T-cell (primary cell): ENCODE data around the gene LCP1. TPM values are rescaled to one million over a fixed set of nuclear protein-coding genes. Genes with fewer than 3 reads are reported as not detected.

Source experiments
- ATAC-seq, 4 experiments: fragments of 200-7000 bp in 3 of 4; fragments of 150-1000 bp in 1 of 4; cut with Tn5 transposase; replicated peaks in 1 of 4; 1 replicate in 3 of 4; 2 replicates in 1 of 4; pipeline ENCODE4 v1.10.0; 2021; ENCODE audit warnings: moderate library complexity in 3 of 4, mild to moderate bottlenecking in 2 of 4, moderate number of reproducible peaks in 1 of 4
- CTCF ChIA-PET, 2 donors: fragments of 300-600 bp; sonication (Branson Sonifier 250); formaldehyde crosslinking; loops; one replicate each; lab custom pipeline; 2022; ENCODE audit warnings: antibody characterized with exemption in 2 of 2; lab: Charles Lee
- POLR2A ChIA-PET, 2 donors: fragments of 300-600 bp; sonication (Branson Sonifier 250); formaldehyde crosslinking; loops; one replicate each; lab custom pipeline; 2022; ENCODE audit warnings: antibody characterized with exemption in 2 of 2; lab: Charles Lee
- DNase-seq, 35 experiments: peaks; one replicate each; pipeline versions ENCODE4 v3.0.0 to v3.0.0-alpha.2; 2013 to 2023
- H3K27ac ChIP-seq: one replicate; pipeline ENCODE4 v1.5.1; 2013; ENCODE audit warnings: low read length
- H3K27me3 ChIP-seq, 2 experiments: replicated peaks in 1 of 2; 1 replicate in 1 of 2; 2 replicates in 1 of 2; pipeline versions ENCODE4 v1.6.1 to v1.7.0; 2013; ENCODE audit warnings: low read length in 1 of 2, mixed read lengths in 1 of 2; ENCODE audit not compliant: control insufficient read depth in 2 of 2, insufficient read depth in 2 of 2; ENCODE audit errors: extremely low read depth in 1 of 2
- H3K36me3 ChIP-seq, 2 donors: 1 replicate in 1 of 2; 2 replicates in 1 of 2; pipeline versions ENCODE4 v1.6.1 to v1.7.0; 2013; ENCODE audit warnings: low read length in 1 of 2; ENCODE audit not compliant: control insufficient read depth in 2 of 2, insufficient read depth in 1 of 2; ENCODE audit errors: extremely low read depth in 1 of 2
- H3K4me1 ChIP-seq, 2 experiments: 1 replicate in 1 of 2; 2 replicates in 1 of 2; pipeline versions ENCODE4 v1.6.1 to v1.7.0; 2013; ENCODE audit warnings: low read length in 2 of 2, mixed read lengths in 1 of 2; ENCODE audit not compliant: insufficient read depth in 2 of 2, control insufficient read depth in 1 of 2; ENCODE audit errors: extremely low read depth in 1 of 2
- H3K4me3 ChIP-seq, 2 donors: 1 replicate in 1 of 2; 2 replicates in 1 of 2; pipeline versions ENCODE4 v1.5.1 to v1.7.0; 2013; ENCODE audit warnings: mild to moderate bottlenecking in 2 of 2, low read length in 1 of 2, moderate library complexity in 1 of 2; ENCODE audit not compliant: control insufficient read depth in 1 of 2; ENCODE audit errors: extremely low read depth in 1 of 2
- H3K9me3 ChIP-seq: 2 replicates; pipeline ENCODE4 v1.7.0; 2013
- H3K27ac Mint-ChIP-seq, 2 donors: one replicate each; pipeline ENCODE4 v1.8.0; 2020 to 2021; ENCODE audit warnings: mild to moderate bottlenecking in 2 of 2, mixed read lengths in 2 of 2
- H3K27me3 Mint-ChIP-seq, 2 donors: one replicate each; pipeline ENCODE4 v1.8.0; 2021 to 2022; ENCODE audit warnings: mixed read lengths in 2 of 2
- H3K36me3 Mint-ChIP-seq: one replicate; pipeline ENCODE4 v1.8.0; 2021; ENCODE audit warnings: mixed read lengths
- H3K4me1 Mint-ChIP-seq, 3 donors: one replicate each; pipeline ENCODE4 v1.8.0; 2020 to 2022; ENCODE audit warnings: mixed read lengths in 3 of 3, mild to moderate bottlenecking in 1 of 3
- H3K4me3 Mint-ChIP-seq, 3 donors: one replicate each; pipeline ENCODE4 v1.8.0; 2020 to 2022; ENCODE audit warnings: mild to moderate bottlenecking in 3 of 3, mixed read lengths in 3 of 3, moderate library complexity in 3 of 3
- H3K9me3 Mint-ChIP-seq, 3 donors: one replicate each; pipeline ENCODE4 v1.8.0; 2020 to 2022; ENCODE audit warnings: mixed read lengths in 3 of 3
- WGBS: methylation state at CpG from one replicate; pipeline ENCODE4 v1.1.5; 2013; ENCODE audit warnings: missing lambda C conversion rate; ENCODE audit not compliant: insufficient coverage; 5-methylcytosine and 5-hydroxymethylcytosine counted together
- total RNA-seq, 35 experiments: library from RNA in 6 of 35; stranded (reverse) in 6 of 35; fragments of 120-200 nt in 1 of 35; gene quantifications; one replicate each; pipeline versions ENCODE4 v1.2.1 to v1.2.4 and lab custom pipeline; 2013 to 2026

Gene LCP1
- total RNA-seq, 5 donors from 2014 or later (not counting 1 experiment from before 2014, with no cell fraction given), result 338 to 574 (median 413) TPM

DNA sequence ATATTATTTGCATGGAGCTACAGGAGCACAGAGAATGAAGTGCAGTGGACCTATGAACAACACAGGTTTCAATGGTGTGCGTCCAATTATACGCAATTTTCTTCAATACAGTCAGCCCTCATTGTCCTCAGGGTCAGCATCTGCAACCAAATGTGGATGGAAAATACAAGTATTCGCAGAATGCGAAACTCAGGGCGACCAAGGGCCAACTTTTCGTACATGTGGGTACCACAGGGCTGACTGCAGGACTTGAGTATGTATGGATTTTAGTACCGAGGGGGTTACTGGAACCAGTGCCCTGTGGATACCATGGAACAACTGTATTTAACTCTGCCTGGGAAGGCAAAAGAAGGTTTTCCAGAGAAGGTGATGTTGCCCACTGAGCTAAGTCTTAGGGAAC, 10.2 kb downstream of the LCP1 start:
- H3K4me1 Mint-ChIP-seq, result peaks cover 100% of the 10 kb centered on the region in 3 donors

DNA sequence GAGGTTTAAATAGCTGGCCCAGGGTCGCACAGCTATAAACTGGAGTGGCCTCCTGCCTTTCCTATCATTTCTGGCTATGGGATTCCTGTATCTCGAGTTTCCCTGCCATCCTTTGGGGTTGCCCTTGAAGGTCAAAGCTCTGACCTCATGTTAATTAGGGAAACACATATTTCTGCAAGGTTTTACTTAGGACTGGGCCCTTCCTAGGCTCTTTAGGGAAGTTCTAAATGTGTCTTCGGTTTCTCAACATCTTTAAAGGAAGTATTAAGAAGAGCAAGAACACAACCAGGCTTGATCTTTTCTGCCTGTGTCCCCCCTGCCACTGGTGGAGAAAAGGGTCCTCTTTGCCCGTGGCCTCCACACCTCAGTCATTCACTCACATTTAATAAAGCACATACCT, 10.8 kb downstream of the LCP1 start:
- H3K27ac ChIP-seq, result peak overlapping the region; percentile 83
- no peaks in the 10 kb centered on the region for H3K9me3 ChIP-seq
- peak overlapping the region; percentile 59 to 90 (median 78) for H3K4me3 Mint-ChIP-seq
- peaks cover 4 to 19% of the 10 kb centered on the region in 2 donors for H3K36me3 ChIP-seq
- peaks cover 99 to 100% (median 100%) of the 10 kb centered on the region in 3 donors for H3K4me1 Mint-ChIP-seq
- ATAC-seq (no peak), DNase-seq (no peak)
- 0% methylated on average over 2 of the region's 4 CpGs for WGBS
- ChIA-PET POLR2A (interaction anchor here (1.1 to 2.6 kb wide), 7 partner anchors 8 to 40 kb away, joined by 6 to 26 read pairs (median 9); partner anchors contain the start of gene LCP1 (in 1 of the 2)), CTCF (interaction anchor here (0.8 to 3.8 kb wide), 7 partner anchors 9 to 150 kb away, joined by 3 to 34 read pairs (median 4); partner anchors contain the start of gene LRRC63 (in 1 of the 2))
- peak overlapping the region; percentile 85 to 93 for H3K27ac Mint-ChIP-seq
- H3K27me3 Mint-ChIP-seq, result no peaks in the 10 kb centered on the region
- H3K9me3 Mint-ChIP-seq, result no peaks in the 10 kb centered on the region
- no peaks in the 10 kb centered on the region for H3K27me3 ChIP-seq
- peaks cover 78 to 96% of the 10 kb centered on the region in 2 experiments for H3K4me1 ChIP-seq
- H3K4me3 ChIP-seq, result peak overlapping the region; percentile 12 to 40
- H3K36me3 Mint-ChIP-seq, result peaks cover 12% of the 10 kb centered on the region

More for the DNA sequence above, 10.2 kb downstream of the LCP1 start:
- CTCF ChIA-PET, result interaction anchor here (0.6 to 5.5 kb wide), 8 partner anchors 8 to 39 kb away, joined by 3 to 73 read pairs (median 11); partner anchors contain the start of genes LCP1 (in 1 of the 2) and LRRC63 (in 1 of the 2)
- Mint-ChIP-seq H3K27ac (peak overlapping the region; percentile 85 to 93), H3K9me3 (no peaks in the 10 kb centered on the region), H3K36me3 (peaks cover 14% of the 10 kb centered on the region), H3K4me3 (peak overlapping the region; percentile 59 to 90 (median 78)), H3K27me3 (no peaks in the 10 kb centered on the region)
- DNase-seq, result no peak
- POLR2A ChIA-PET, result interaction anchor here (0.6 to 2.6 kb wide), 7 partner anchors 8 to 142 kb away, joined by 4 to 26 read pairs (median 6); partner anchors contain the start of gene LCP1 (in 1 of the 2)
- 37% methylated on average over 5 of the region's 7 CpGs for WGBS
- peak overlapping the region; percentile 83 for H3K27ac ChIP-seq
- H3K9me3 ChIP-seq, result no peaks in the 10 kb centered on the region
- H3K27me3 ChIP-seq, result no peaks in the 10 kb centered on the region
- no peak for ATAC-seq
- peaks cover 78 to 97% of the 10 kb centered on the region in 2 experiments for H3K4me1 ChIP-seq
- peak overlapping the region; percentile 9 to 25 for H3K4me3 ChIP-seq
- H3K36me3 ChIP-seq, result peaks cover 4 to 19% of the 10 kb centered on the region in 2 donors

DNA sequence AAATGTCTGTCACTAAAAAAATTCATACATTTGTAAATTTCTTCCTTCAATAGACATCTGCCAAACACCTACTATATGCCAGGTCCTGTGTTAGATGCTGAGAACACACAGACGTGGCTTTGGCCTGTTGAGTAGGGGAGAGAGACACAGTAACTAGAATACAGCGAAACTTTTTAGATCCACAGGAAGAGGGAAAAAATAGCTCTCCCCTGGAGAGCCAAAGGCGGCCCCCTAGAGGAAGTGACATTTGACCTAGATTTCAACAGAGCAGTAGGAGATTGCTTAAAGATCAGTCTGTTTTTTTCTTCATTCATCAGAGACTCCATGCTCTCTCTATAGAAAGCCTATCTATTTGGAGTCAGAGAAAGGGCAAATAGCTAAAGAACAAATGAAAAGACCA, 11.3 kb downstream of the LCP1 start:
- no peaks in the 10 kb centered on the region for H3K27me3 Mint-ChIP-seq
- ChIA-PET CTCF (interaction anchor here (0.8 to 3.8 kb wide), 8 partner anchors 8 to 151 kb away, joined by 3 to 34 read pairs (median 4); partner anchors contain the start of gene LRRC63 (in 1 of the 2)), POLR2A (interaction anchor here (0.6 to 2.6 kb wide), 8 partner anchors 8 to 54 kb away, joined by 6 to 26 read pairs (median 9); partner anchors contain the start of gene LCP1 (in 1 of the 2))
- peaks cover 12% of the 10 kb centered on the region for H3K36me3 Mint-ChIP-seq
- ATAC-seq, result peak; percentile 28 to 46 (median 37)
- Histone ChIP-seq H3K9me3 (no peaks in the 10 kb centered on the region), H3K4me1 (peaks cover 79 to 95% of the 10 kb centered on the region in 2 experiments), H3K27ac (peak overlapping the region; percentile 83), H3K36me3 (peaks cover 4 to 19% of the 10 kb centered on the region in 2 donors), H3K27me3 (no peaks in the 10 kb centered on the region), H3K4me3 (peak overlapping the region; percentile 27 to 40)
- H3K4me3 Mint-ChIP-seq, result peak overlapping the region; percentile 59 to 90 (median 78)
- H3K27ac Mint-ChIP-seq, result peak overlapping the region; percentile 85 to 93
- peak in 14 of 35 experiments; percentile 8 to 69 (median 30) for DNase-seq
- no peaks in the 10 kb centered on the region for H3K9me3 Mint-ChIP-seq
- H3K4me1 Mint-ChIP-seq, result peaks cover 99 to 100% (median 100%) of the 10 kb centered on the region in 3 donors
- no CpG with 5 or more reads among the region's 3 CpGs for WGBS

DNA sequence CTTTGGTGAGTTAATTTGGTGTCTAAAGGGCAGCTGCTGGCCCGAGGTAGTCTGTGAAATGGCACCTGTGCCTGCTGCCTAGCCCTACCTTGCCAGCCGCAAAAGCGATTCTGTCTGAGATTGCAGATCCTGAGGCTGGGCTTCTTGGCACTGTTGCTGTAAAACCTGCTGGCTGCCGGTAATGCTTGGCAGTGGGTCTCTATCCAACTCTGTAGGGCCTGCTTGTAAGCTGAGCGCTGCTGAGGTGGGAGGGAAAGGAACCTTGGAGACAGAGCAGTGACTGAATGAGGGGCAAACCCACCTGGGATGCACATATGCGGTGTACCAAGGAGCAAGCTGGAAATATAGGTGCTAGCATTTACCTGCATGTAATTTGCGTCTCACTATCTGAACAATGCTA, 11.7 kb downstream of the LCP1 start:
- peaks cover 4 to 19% of the 10 kb centered on the region in 2 donors for H3K36me3 ChIP-seq
- Mint-ChIP-seq H3K9me3 (no peaks in the 10 kb centered on the region), H3K4me3 (peak overlapping the region; percentile 59 to 90 (median 78)), H3K27ac (peak overlapping the region; percentile 85 to 93), H3K36me3 (peaks cover 12% of the 10 kb centered on the region), H3K27me3 (no peaks in the 10 kb centered on the region), H3K4me1 (peaks cover 99 to 100% (median 100%) of the 10 kb centered on the region in 3 donors)
- no peaks in the 10 kb centered on the region for H3K27me3 ChIP-seq
- peak overlapping the region; percentile 27 to 35 for H3K4me3 ChIP-seq
- peaks cover 82 to 95% of the 10 kb centered on the region in 2 experiments for H3K4me1 ChIP-seq
- WGBS, result 11% methylated on average over 6 of the region's 7 CpGs
- POLR2A ChIA-PET, result interaction anchor here (0.5 to 2.6 kb wide), 7 partner anchors 8 to 54 kb away, joined by 4 to 26 read pairs (median 9); partner anchors contain the start of gene LCP1 (in 1 of the 2)
- DNase-seq (peak in 3 of 35 experiments; percentile 14 to 48 (median 18)), ATAC-seq (peak in 2 of 4 experiments; percentile 3)
- peak overlapping the region; percentile 83 for H3K27ac ChIP-seq
- H3K9me3 ChIP-seq, result no peaks in the 10 kb centered on the region
- CTCF ChIA-PET, result interaction anchor here (1.0 to 3.7 kb wide), 6 partner anchors 9 to 151 kb away, joined by 3 to 34 read pairs (median 4); partner anchors contain the start of gene LCP1 (in 1 of the 2)

DNA sequence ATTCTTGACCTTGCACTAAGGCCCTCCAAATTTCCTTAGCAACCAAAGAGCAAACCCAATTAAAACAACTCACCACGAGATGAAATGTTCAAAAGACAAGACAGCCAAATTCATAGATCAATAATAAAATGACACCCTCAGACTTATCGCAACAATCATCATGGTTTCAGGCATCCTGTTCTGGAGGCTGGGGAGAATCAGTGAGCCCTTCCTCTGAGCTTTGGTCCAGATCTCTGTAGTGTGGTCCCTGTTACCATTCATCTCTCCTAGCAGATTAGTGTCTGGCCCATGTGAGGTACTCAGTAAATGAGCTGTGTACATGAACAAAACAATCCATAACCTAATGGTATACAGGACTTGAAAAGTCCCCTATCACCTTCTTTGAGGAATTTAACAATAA, 12.2 kb downstream of the LCP1 start:
- DNase-seq (peak in 1 of 35 experiments; percentile 47), ATAC-seq (no peak)
- Mint-ChIP-seq H3K36me3 (peaks cover 13% of the 10 kb centered on the region), H3K9me3 (no peaks in the 10 kb centered on the region), H3K27ac (peak overlapping the region; percentile 85 to 93), H3K4me3 (peak overlapping the region; percentile 59 to 90 (median 78)), H3K4me1 (peaks cover 97 to 98% (median 98%) of the 10 kb centered on the region in 3 donors), H3K27me3 (no peaks in the 10 kb centered on the region)
- CTCF ChIA-PET, result interaction anchor here (1.1 to 3.7 kb wide), 4 partner anchors 9 to 12 kb away, joined by 3 to 34 read pairs (median 11); partner anchors contain the start of gene LCP1 (in 1 of the 2)
- H3K9me3 ChIP-seq, result no peaks in the 10 kb centered on the region
- peak overlapping the region; percentile 83 for H3K27ac ChIP-seq
- H3K36me3 ChIP-seq, result peaks cover 4 to 22% of the 10 kb centered on the region in 2 donors
- no peaks in the 10 kb centered on the region for H3K27me3 ChIP-seq
- peak overlapping the region in 1 of 2 donors; percentile 27 for H3K4me3 ChIP-seq
- H3K4me1 ChIP-seq, result peaks cover 82 to 90% of the 10 kb centered on the region in 2 experiments
- POLR2A ChIA-PET, result interaction anchor here (0.5 to 1.6 kb wide), 5 partner anchors 9 to 150 kb away, joined by 4 to 11 read pairs (median 9); no protein-coding TSS in a partner anchor
- 10% methylated on average over 2 of the region's 2 CpGs for WGBS

DNA sequence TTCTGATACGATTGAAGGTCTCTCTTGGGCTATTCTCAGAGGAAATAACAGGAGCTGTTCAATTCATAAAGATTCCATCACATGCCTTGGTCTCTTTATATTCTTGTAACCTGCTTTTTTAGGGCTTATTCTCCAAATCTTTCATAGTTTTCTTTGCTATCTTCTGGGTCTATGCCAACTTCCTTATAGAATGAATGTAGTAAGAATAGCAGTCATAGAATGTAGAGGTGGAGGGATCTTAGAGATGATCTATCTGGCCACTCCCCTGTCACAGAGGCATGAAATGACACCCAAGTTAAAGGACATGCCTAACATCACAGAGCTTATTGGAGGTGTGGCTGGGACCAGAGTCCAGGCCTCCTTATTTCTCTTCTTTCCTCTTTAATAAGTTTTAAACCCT, 13.2 kb downstream of the LCP1 start:
- peak overlapping the region; percentile 59 to 90 (median 64) for H3K4me3 Mint-ChIP-seq
- no peaks in the 10 kb centered on the region for H3K9me3 ChIP-seq
- no peaks in the 10 kb centered on the region for H3K9me3 Mint-ChIP-seq
- peaks cover 97 to 98% (median 98%) of the 10 kb centered on the region in 3 donors for H3K4me1 Mint-ChIP-seq
- H3K4me3 ChIP-seq, result peak overlapping the region in 1 of 2 donors; percentile 24
- 0% methylated on average over 1 of the region's 1 CpG for WGBS
- peak overlapping the region; percentile 83 for H3K27ac ChIP-seq
- H3K36me3 Mint-ChIP-seq, result peaks cover 19% of the 10 kb centered on the region
- ChIA-PET CTCF (interaction anchor here in 1 of 2 donors (0.9 to 3.7 kb wide), 7 partner anchors 8 to 153 kb away, joined by 3 to 34 read pairs (median 7); partner anchors contain the start of gene LCP1), POLR2A (interaction anchor here (0.7 to 2.7 kb wide), 5 partner anchors 9 to 633 kb away, joined by 3 to 9 read pairs (median 3); partner anchors contain the start of gene LCP1 (in 2 of the 2))
- DNase-seq, result no peak
- peak in 1 of 4 experiments; percentile 2 for ATAC-seq
- H3K27me3 ChIP-seq, result no peaks in the 10 kb centered on the region
- H3K27me3 Mint-ChIP-seq, result no peaks in the 10 kb centered on the region
- H3K4me1 ChIP-seq, result peaks cover 78 to 84% of the 10 kb centered on the region in 2 experiments
- peak overlapping the region; percentile 85 to 93 for H3K27ac Mint-ChIP-seq
- H3K36me3 ChIP-seq, result peaks cover 4 to 22% of the 10 kb centered on the region in 2 donors
